H1 (cell line): Measurements from ENCODE around the gene PTK6.

Source experiments
- CBX8 ChIP-seq: fragments of 300-800, 300-1000 bp; sonication (generic); IDR thresholded peaks from 2 replicates; pipeline ENCODE4 v1.7.1; 2016; ENCODE audit warnings: low read depth, low read length, borderline replicate concordance
- EP300 ChIP-seq, 2 experiments: IDR thresholded peaks; 1 replicate in 1 of 2; 2 replicates in 1 of 2; pipeline ENCODE4 v1.6.1; 2011 to 2012; ENCODE audit warnings: low read depth in 2 of 2, low read length in 2 of 2, mild to moderate bottlenecking in 2 of 2, borderline replicate concordance in 1 of 2, inconsistent platforms in 1 of 2, moderate library complexity in 1 of 2
- EZH2 ChIP-seq: fragments of 200-600 bp; sonication (generic); IDR thresholded peaks from 2 replicates; pipeline ENCODE4 v1.7.1; 2012; ENCODE audit warnings: low read depth, mild to moderate bottlenecking, moderate library complexity, low read length, inconsistent platforms; ENCODE audit not compliant: severe bottlenecking
- FOSL1 ChIP-seq: IDR thresholded peaks from 2 replicates; pipeline ENCODE4 v1.6.1; 2011; ENCODE audit warnings: mild to moderate bottlenecking, low read depth, low read length, moderate library complexity; ENCODE audit not compliant: insufficient read depth
- JUND ChIP-seq: IDR thresholded peaks from 2 replicates; pipeline ENCODE4 v1.6.1; 2011; ENCODE audit warnings: mild to moderate bottlenecking, improper control_type of control experiment, low read length
- POLR2AphosphoS5 ChIP-seq: IDR thresholded peaks from 2 replicates; pipeline ENCODE4 v1.6.1; 2011; ENCODE audit warnings: low read depth, low read length
- RAD21 ChIP-seq, 2 experiments: IDR thresholded peaks in 1 of 2; conservative IDR thresholded peaks in 1 of 2; 2 replicates each; pipeline ENCODE4 v1.6.1; 2011; ENCODE audit warnings: low read depth in 2 of 2, low read length in 2 of 2, improper control_type of control experiment in 1 of 2, inconsistent platforms in 1 of 2, mild to moderate bottlenecking in 1 of 2, moderate library complexity in 1 of 2
- TAF1 ChIP-seq: IDR thresholded peaks from 2 replicates; pipeline ENCODE4 v1.6.1; 2011; ENCODE audit warnings: mild to moderate bottlenecking, low read depth, low read length
- ZNF274 ChIP-seq: IDR thresholded peaks from 2 replicates; pipeline ENCODE4 v1.7.0; 2012; ENCODE audit warnings: low read length, borderline replicate concordance; ENCODE audit errors: extremely low read depth
- TF ChIP-seq, protein P1 (sequence below), 3 experiments: IDR thresholded peaks; 1 replicate in 2 of 3; 2 replicates in 1 of 3; pipeline versions ENCODE4 v1.5.1 to v1.6.1; 2011; ENCODE audit warnings: low read length in 3 of 3, mild to moderate bottlenecking in 3 of 3, inconsistent platforms in 2 of 3, low read depth in 1 of 3, moderate library complexity in 1 of 3; ENCODE audit not compliant: insufficient read depth in 1 of 3; ENCODE audit errors: control extremely low read depth in 1 of 3

DNA sequence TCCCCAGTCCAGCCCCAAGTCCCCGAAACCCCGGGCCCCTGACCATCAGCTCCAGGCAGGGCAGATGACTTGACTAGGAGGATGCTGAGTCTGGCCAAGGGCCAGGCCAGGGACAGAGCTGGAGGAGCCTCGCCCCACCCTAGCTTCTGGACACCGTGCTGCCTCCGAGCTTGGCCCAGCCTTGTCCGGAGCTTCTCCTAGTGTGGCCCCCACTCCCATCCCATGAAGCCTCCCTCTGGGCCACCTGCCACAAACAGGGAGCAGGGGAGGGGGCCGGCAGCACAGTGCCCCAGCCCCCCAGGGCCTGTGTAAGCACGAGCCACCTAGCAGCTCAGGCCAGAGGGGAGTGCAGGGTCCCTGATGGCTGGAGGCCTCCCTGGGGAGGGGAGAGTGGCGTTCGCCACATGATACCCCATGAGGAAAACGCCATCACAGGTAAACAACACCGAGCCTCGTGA, 43.6 kb downstream of the PTK6 start:
- TF ChIP-seq, protein P1, sequence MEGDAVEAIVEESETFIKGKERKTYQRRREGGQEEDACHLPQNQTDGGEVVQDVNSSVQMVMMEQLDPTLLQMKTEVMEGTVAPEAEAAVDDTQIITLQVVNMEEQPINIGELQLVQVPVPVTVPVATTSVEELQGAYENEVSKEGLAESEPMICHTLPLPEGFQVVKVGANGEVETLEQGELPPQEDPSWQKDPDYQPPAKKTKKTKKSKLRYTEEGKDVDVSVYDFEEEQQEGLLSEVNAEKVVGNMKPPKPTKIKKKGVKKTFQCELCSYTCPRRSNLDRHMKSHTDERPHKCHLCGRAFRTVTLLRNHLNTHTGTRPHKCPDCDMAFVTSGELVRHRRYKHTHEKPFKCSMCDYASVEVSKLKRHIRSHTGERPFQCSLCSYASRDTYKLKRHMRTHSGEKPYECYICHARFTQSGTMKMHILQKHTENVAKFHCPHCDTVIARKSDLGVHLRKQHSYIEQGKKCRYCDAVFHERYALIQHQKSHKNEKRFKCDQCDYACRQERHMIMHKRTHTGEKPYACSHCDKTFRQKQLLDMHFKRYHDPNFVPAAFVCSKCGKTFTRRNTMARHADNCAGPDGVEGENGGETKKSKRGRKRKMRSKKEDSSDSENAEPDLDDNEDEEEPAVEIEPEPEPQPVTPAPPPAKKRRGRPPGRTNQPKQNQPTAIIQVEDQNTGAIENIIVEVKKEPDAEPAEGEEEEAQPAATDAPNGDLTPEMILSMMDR (IDR thresholded peaks at IDR 0.05; ENCODE audit: control extremely low read depth in 1 of 3, insufficient read depth in 1 of 3, low read depth in 1 of 3, low read length in 3 of 3), result no peak
- no peak for TF ChIP-seq ZNF274
- TF ChIP-seq EZH2, result no peak
- TF ChIP-seq FOSL1, result no peak
- no peak for TF ChIP-seq CBX8
- no peak for TF ChIP-seq RAD21 (IDR thresholded peaks at IDR 0.05 in 1 of 2, conservative IDR thresholded peaks at IDR 0.05 in 1 of 2; ENCODE audit: low read depth in 2 of 2, low read length in 2 of 2)
- no peak for TF ChIP-seq POLR2AphosphoS5
- TF ChIP-seq TAF1, result no peak
- TF ChIP-seq EP300 (IDR thresholded peaks at IDR 0.05; ENCODE audit: borderline replicate concordance in 1 of 2, low read depth in 2 of 2, low read length in 2 of 2), result no peak
- TF ChIP-seq JUND, result no peak
